Fibroblast of lung (primary cell): ENCODE measurements around the gene DNAL1.

Source experiments
- CTCF ChIP-seq, 2 donors: IDR thresholded peaks in 1 of 2; conservative IDR thresholded peaks in 1 of 2; 1 replicate in 1 of 2; 2 replicates in 1 of 2; pipeline ENCODE4 v1.5.1; 2011 to 2012; ENCODE audit warnings: low read length in 2 of 2, control low read depth in 1 of 2, inconsistent platforms in 1 of 2, low read depth in 1 of 2, mild to moderate bottlenecking in 1 of 2
- EZH2 ChIP-seq: IDR thresholded peaks from 2 replicates; pipeline ENCODE4 v1.5.1; 2012; ENCODE audit warnings: low read length, control low read depth, mild to moderate bottlenecking; ENCODE audit errors: missing control alignments

- TF ChIP-seq CTCF (conservative IDR thresholded peaks at IDR 0.05 in 1 of 2, IDR thresholded peaks at IDR 0.05 in 1 of 2; ENCODE audit: low read depth in 1 of 2, low read length in 2 of 2) (no peak), EZH2 (no peak)
Measured at GRCh38 chr14:73610687-73611086, 34.1 kb upstream of the DNAL1 start.
